ENCODE results near the gene DOK6.
A peak's percentile ranks its signal among the peaks of the same experiment; 100 is the strongest.
"Not testable (repeated sequence)": the region's sequence is repeated elsewhere in the genome, so short reads cannot be mapped to it uniquely, and the experiment has no call there.

DOK6 gene

GRCh38 chr18:69840001-69840400 lies 439.3 kb downstream of the DOK6 start:
- in situ Hi-C loops (cut with HindIII; ENCODE audit: low pct_unique_long_range_greater_than_20kb, low sequenced_read_pairs) = no loop called here
- no peak for TF ChIP-seq JUND (IDR thresholded peaks at IDR 0.05; ENCODE audit: low read depth)
- DNase-seq (ENCODE audit: low read depth in 1 of 2, low spot score in 1 of 2) = no peak

DNA sequence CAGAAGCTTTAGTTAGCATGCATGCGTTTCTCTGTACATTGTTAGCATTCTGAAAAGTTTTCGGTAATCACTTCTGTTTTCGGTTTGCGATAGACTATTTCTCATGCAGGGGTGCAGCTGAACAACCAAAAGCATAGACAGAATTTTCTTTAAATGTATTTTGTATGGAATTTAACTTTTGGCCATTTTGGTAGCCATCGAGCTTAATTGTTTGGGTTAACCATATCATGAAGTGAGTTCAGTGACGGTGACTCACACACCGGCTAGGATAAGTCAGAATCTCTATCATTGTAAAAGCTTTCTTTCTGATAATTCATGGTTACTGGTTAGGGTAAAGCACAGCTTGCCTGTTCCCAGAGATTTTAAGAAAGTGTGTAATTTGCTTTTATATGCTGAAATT lies 439.8 kb downstream of the DOK6 start:
- DNase-seq (ENCODE audit: low read depth in 1 of 2, low spot score in 1 of 2) = no peak
- TF ChIP-seq JUND (IDR thresholded peaks at IDR 0.05; ENCODE audit: low read depth) = no peak
- in situ Hi-C loops (cut with HindIII; ENCODE audit: low pct_unique_long_range_greater_than_20kb, low sequenced_read_pairs) = no loop called here

DNA sequence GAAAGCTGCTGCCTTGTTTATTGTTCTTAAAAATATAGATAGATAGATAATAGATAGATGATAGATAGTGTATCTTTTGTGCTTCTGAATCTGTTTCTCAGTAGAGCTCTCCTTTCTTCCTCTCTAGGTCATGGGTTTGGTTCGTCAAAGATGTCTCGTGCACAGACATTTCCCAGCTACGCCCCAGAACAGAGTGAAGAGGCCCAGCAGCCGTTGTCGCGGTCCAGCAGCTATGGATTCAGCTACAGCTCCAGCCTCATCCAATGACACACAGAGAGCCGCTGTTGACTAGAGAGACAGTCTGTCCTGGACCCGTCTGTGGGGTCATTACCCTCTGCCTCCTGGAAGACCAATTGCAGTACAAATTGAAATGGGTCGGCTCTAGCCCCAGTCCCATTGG lies 440.4 kb downstream of the DOK6 start:
- in situ Hi-C loops (cut with HindIII; ENCODE audit: low pct_unique_long_range_greater_than_20kb, low sequenced_read_pairs) = no loop called here
- DNase-seq (ENCODE audit: low read depth in 1 of 2, low spot score in 1 of 2) = no peak
- no peak for TF ChIP-seq JUND (IDR thresholded peaks at IDR 0.05; ENCODE audit: low read depth)

DNA sequence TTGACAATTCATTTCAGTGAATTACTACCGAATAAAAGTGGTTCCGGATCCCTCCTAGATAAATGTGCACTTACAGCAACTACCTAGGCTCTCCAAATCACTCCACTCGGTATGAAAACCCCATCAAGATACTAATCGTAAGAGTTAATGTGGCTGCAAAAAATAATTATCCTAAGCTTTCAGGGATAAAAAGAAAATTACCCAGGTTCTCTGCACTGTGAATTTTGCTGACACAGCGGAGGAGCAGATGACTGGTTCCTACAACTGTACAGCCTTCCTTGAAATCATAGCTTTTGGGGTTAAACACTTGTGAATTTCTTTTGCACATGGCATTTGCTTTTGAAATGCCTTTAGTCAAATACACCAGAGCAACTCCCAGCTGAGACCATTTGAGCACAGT lies 442.3 kb downstream of the DOK6 start:
- no peak for DNase-seq (ENCODE audit: low read depth in 1 of 2, low spot score in 1 of 2)
- in situ Hi-C loops (cut with HindIII; ENCODE audit: low pct_unique_long_range_greater_than_20kb, low sequenced_read_pairs) = no loop called here
- no peak for TF ChIP-seq JUND (IDR thresholded peaks at IDR 0.05; ENCODE audit: low read depth)

DNA sequence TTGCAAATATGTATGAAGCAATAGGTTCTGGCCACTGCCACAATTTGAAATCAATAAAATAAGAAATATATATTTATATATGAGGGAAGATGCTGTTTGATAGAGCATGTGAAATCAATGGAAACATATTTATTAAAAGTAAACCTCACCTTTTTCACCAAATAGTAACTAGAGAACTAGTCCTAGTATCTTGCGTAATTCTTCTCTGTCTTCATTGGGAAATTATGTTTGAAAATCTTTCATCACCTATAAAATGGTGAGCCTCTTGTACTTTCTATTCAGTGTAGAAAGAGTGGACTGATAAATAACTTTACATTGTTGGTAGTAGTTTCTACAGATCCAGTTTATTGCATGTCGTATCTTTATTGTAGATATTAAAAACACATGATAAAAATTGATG lies 444.0 kb downstream of the DOK6 start:
- in situ Hi-C loops (cut with HindIII; ENCODE audit: low pct_unique_long_range_greater_than_20kb, low sequenced_read_pairs) = no loop called here
- DNase-seq (ENCODE audit: low read depth in 1 of 2, low spot score in 1 of 2) = no peak
- no peak for TF ChIP-seq JUND (IDR thresholded peaks at IDR 0.05; ENCODE audit: low read depth)

- in situ Hi-C loops (cut with HindIII; ENCODE audit: low pct_unique_long_range_greater_than_20kb, low sequenced_read_pairs) = no loop called here
- DNase-seq (ENCODE audit: low read depth in 1 of 2, low spot score in 1 of 2) = peak in 1 of 2 experiments; percentile 29
- no peak for TF ChIP-seq JUND (IDR thresholded peaks at IDR 0.05; ENCODE audit: low read depth)
These were observed 445.2 kb downstream of the DOK6 start for GRCh38 chr18:69845593-69846506.

DNA sequence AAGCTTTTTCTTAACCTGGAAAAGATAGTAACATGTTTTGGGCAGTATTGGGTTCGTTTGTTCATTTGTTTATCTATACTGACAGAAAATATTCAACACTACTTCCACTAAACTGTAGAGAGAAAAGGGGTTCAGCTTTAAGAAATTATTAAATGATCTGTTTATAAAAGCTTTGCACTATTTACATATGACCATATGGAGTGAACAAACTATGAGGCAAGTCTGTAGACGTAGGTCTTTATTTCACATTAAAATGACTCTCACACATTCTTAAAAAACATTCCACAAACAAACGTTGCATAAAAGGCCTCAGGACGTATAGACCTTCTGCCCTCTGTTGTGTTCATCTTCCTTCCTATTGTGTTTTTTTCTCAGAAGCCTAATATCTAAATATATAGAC lies 452.4 kb downstream of the DOK6 start:
- peak in 1 of 2 experiments; percentile 3 for DNase-seq (ENCODE audit: low read depth in 1 of 2, low spot score in 1 of 2)
- no peak for TF ChIP-seq JUND (IDR thresholded peaks at IDR 0.05; ENCODE audit: low read depth)
- in situ Hi-C loops (cut with HindIII; ENCODE audit: low pct_unique_long_range_greater_than_20kb, low sequenced_read_pairs) = no loop called here

GRCh38 chr18:69854455-69854854 lies 453.8 kb downstream of the DOK6 start:
- DNase-seq (ENCODE audit: low read depth in 1 of 2, low spot score in 1 of 2) = no peak
- no peak for TF ChIP-seq JUND (IDR thresholded peaks at IDR 0.05; ENCODE audit: low read depth)
- in situ Hi-C loops (cut with HindIII; ENCODE audit: low pct_unique_long_range_greater_than_20kb, low sequenced_read_pairs) = no loop called here

DNA sequence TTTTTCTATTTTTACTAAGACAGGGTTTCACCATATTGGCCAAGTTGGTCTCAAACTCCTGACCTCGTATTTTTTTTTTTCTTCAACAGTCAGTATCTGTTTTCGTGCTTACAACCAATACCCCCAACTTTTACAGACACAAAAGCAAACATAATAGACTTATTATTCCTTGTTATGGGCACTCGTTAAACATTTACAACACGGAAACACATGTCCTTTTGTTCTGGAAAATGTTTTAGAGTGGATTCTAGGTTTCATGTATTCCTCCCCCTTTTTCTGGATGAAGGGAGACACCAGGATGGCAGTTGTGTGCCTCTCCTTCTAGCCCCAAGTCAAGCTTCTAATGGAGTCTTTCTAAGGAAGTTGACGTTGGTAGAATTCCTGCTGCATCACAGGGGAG lies 458.2 kb downstream of the DOK6 start:
- DNase-seq (ENCODE audit: low read depth in 1 of 2, low spot score in 1 of 2) = no peak
- in situ Hi-C loops (cut with HindIII; ENCODE audit: low pct_unique_long_range_greater_than_20kb, low sequenced_read_pairs) = no loop called here
- no peak for TF ChIP-seq JUND (IDR thresholded peaks at IDR 0.05; ENCODE audit: low read depth)

GRCh38 chr18:69864802-69865201 lies 464.1 kb downstream of the DOK6 start:
- in situ Hi-C loops (cut with HindIII; ENCODE audit: low pct_unique_long_range_greater_than_20kb, low sequenced_read_pairs); DNase-seq (ENCODE audit: low read depth in 1 of 2, low spot score in 1 of 2): not testable (repeated sequence)

DNA sequence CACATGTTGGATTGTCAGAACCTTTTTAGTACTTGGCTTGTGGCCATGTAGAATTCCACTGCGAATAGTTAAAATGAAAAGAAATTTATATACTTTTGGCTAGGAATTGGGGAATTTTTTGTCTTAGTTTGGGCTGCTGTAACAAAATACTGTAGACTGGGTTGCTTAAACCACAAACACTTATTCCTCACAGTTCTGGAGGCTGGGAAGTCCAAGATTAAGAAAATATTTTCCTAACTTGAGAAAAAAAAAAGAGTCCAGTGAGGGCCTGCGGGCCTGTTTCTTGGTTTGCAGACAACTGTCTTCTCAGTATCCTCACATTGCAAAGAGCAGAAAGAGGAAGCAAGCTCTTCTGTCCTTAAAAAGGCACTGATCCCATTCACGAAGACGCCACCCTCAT lies 465.1 kb downstream of the DOK6 start:
- no peak for DNase-seq (ENCODE audit: low read depth in 1 of 2, low spot score in 1 of 2)
- no peak for TF ChIP-seq JUND (IDR thresholded peaks at IDR 0.05; ENCODE audit: low read depth)
- in situ Hi-C loops (cut with HindIII; ENCODE audit: low pct_unique_long_range_greater_than_20kb, low sequenced_read_pairs) = no loop called here

GRCh38 chr18:69866212-69866611 lies 465.5 kb downstream of the DOK6 start:
- in situ Hi-C loops (cut with HindIII; ENCODE audit: low pct_unique_long_range_greater_than_20kb, low sequenced_read_pairs) = no loop called here
- no peak for DNase-seq (ENCODE audit: low read depth in 1 of 2, low spot score in 1 of 2)
- no peak for TF ChIP-seq JUND (IDR thresholded peaks at IDR 0.05; ENCODE audit: low read depth)

DNA sequence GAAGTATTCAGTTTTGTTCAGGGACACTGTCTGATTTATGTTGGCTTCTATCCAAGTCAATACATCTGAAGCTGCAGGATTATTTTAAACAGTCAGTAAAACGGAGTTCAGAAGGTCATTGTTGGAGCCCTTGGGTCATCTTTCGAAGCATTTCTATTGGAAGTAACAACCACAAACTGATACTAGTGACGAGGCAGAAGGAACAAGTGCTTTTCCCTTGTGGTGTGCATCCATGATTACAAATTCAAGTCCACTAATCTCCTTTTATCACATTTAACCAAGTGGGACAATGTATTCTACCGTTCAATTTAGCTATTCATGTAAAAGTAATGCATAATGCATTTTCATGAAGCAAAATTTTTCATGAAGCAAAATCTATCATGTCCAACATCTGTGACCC lies 470.0 kb downstream of the DOK6 start:
- in situ Hi-C loops (cut with HindIII; ENCODE audit: low pct_unique_long_range_greater_than_20kb, low sequenced_read_pairs) = no loop called here
- no peak for TF ChIP-seq JUND (IDR thresholded peaks at IDR 0.05; ENCODE audit: low read depth)

DNA sequence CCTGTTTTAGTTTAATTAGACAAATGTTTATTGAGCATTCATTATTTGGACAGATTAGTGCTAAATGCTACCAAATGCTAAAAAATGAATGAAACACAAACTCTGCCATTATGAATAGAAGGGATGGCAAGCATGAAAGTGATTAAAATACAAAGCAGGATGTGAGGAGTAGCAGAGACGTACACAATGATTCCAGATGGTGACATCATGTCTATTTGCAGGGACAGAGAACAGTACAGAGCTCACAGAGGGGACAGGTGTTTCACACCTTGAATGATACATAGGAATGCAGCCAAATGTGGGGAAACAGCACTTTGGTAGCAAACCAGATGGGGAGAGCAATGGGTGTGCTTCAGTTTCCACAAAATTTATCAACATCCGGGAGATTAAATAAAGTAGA lies 470.7 kb downstream of the DOK6 start:
- TF ChIP-seq JUND (IDR thresholded peaks at IDR 0.05; ENCODE audit: low read depth) = no peak
- in situ Hi-C loops (cut with HindIII; ENCODE audit: low pct_unique_long_range_greater_than_20kb, low sequenced_read_pairs) = no loop called here
- no peak for DNase-seq (ENCODE audit: low read depth in 1 of 2, low spot score in 1 of 2)

More for the DNA sequence above, 470.0 kb downstream of the DOK6 start:
- DNase-seq (ENCODE audit: low read depth in 1 of 2, low spot score in 1 of 2) = no peak

All from T47D (cell line).